Tibial artery (tissue), 4 donors: Measurements from ENCODE around the gene VWF.
"Not testable (repeated sequence)": the region's sequence is repeated elsewhere in the genome, so short reads cannot be mapped to it uniquely, and the experiment has no call there.

ENCODE experiments used
- DNase-seq, 2 donors: peaks; one replicate each; pipeline ENCODE4 v3.0.0-alpha.2; 2019
- H3K27ac ChIP-seq, 2 donors: fragments of 200-600 bp; sonication (generic) in 1 of 2; 1 replicate in 1 of 2; 2 replicates in 1 of 2; pipeline ENCODE4 v1.5.1; 2018 to 2019; ENCODE audit warnings: mild to moderate bottlenecking in 1 of 2
- H3K27me3 ChIP-seq, 2 donors: fragments of 200-600 bp; sonication (generic) in 1 of 2; one replicate each; pipeline versions ENCODE4 v1.5.1 to v1.6.0; 2016 to 2019
- H3K36me3 ChIP-seq, 3 donors: fragments of 200-600 bp; sonication (generic) in 2 of 3; one replicate each; pipeline ENCODE4 v1.5.1; 2016 to 2019; ENCODE audit warnings: mild to moderate bottlenecking in 2 of 3
- H3K4me1 ChIP-seq, 4 donors: fragments of 200-600 bp; sonication (generic) in 2 of 4; 1 replicate in 3 of 4; 2 replicates in 1 of 4; pipeline ENCODE4 v1.5.1; 2016 to 2019
- H3K4me3 ChIP-seq, 2 donors: fragments of 200-600 bp; sonication (generic) in 1 of 2; 1 replicate in 1 of 2; 2 replicates in 1 of 2; pipeline ENCODE4 v1.5.1; 2018 to 2019; ENCODE audit warnings: mild to moderate bottlenecking in 2 of 2
- H3K9me3 ChIP-seq, 3 donors: fragments of 200-600 bp; sonication (generic) in 1 of 3; one replicate each; pipeline ENCODE4 v1.5.1; 2016 to 2019
- CTCF ChIP-seq, 2 experiments: fragments of 200-600 bp in 1 of 2; fragments of 450-650 bp in 1 of 2; IDR thresholded peaks; one replicate each; pipeline ENCODE4 v1.5.1; 2017 to 2019; ENCODE audit warnings: antibody characterized with exemption in 2 of 2, mild to moderate bottlenecking in 1 of 2, moderate library complexity in 1 of 2
- intact Hi-C: fragments of 100-400 bp; cut with DNase I; formaldehyde crosslinking; loops from one replicate; pipeline ENCODE4 v1.15.0; 2023; ENCODE audit warnings: low total_unique reads

The VWF gene

GRCh38 chr12:6146951-6147350 lies 22.5 kb upstream of the VWF start:
- Histone ChIP-seq H3K27ac (no peak overlapping the region), H3K9me3 (no peaks in the 10 kb centered on the region), H3K36me3 (no peaks in the 10 kb centered on the region), H3K27me3 (no peaks in the 10 kb centered on the region), H3K4me1 (no peaks in the 10 kb centered on the region), H3K4me3 (no peak overlapping the region)
- intact Hi-C loops = no loop called here
- no peak for TF ChIP-seq CTCF (IDR thresholded peaks at IDR 0.05)
- no peak for DNase-seq

GRCh38 chr12:6146509-6146908 lies 22.0 kb upstream of the VWF start:
- TF ChIP-seq CTCF (IDR thresholded peaks at IDR 0.05) = no peak
- DNase-seq = no peak
- Histone ChIP-seq H3K27me3 (no peaks in the 10 kb centered on the region), H3K4me3 (no peak overlapping the region), H3K36me3 (no peaks in the 10 kb centered on the region), H3K4me1 (no peaks in the 10 kb centered on the region), H3K9me3 (no peaks in the 10 kb centered on the region), H3K27ac (no peak overlapping the region)
- intact Hi-C loops = no loop called here

- no peak overlapping the region for H3K27ac ChIP-seq
- no peak for TF ChIP-seq CTCF (IDR thresholded peaks at IDR 0.05)
These were observed 21.1 kb upstream of the VWF start for GRCh38 chr12:6145564-6145963.

GRCh38 chr12:6143303-6143675 lies 18.8 kb upstream of the VWF start:
- DNase-seq = no peak
- Histone ChIP-seq H3K27me3 (no peaks in the 10 kb centered on the region), H3K4me3 (no peak overlapping the region), H3K4me1 (no peaks in the 10 kb centered on the region), H3K27ac (no peak overlapping the region), H3K9me3 (no peaks in the 10 kb centered on the region), H3K36me3 (no peaks in the 10 kb centered on the region)
- intact Hi-C loops = no loop called here
- no peak for TF ChIP-seq CTCF (IDR thresholded peaks at IDR 0.05)

More at GRCh38 chr12:6145564-6145963, 21.1 kb upstream of the VWF start:
- no peaks in the 10 kb centered on the region for H3K27me3 ChIP-seq
- no peak overlapping the region for H3K4me3 ChIP-seq
- H3K9me3 ChIP-seq = no peaks in the 10 kb centered on the region
- intact Hi-C loops = no loop called here
- H3K4me1 ChIP-seq = no peaks in the 10 kb centered on the region
- H3K36me3 ChIP-seq = no peaks in the 10 kb centered on the region
- DNase-seq = no peak

GRCh38 chr12:6142368-6143302 lies 18.2 kb upstream of the VWF start:
- DNase-seq, H3K36me3 ChIP-seq, intact Hi-C loops, H3K27ac ChIP-seq, H3K4me1 ChIP-seq, H3K27me3 ChIP-seq, H3K4me3 ChIP-seq, H3K9me3 ChIP-seq: not testable (repeated sequence)

GRCh38 chr12:6141731-6142367 lies 17.4 kb upstream of the VWF start:
- H3K4me3 ChIP-seq, H3K4me1 ChIP-seq, H3K36me3 ChIP-seq, intact Hi-C loops, H3K9me3 ChIP-seq, H3K27me3 ChIP-seq, DNase-seq, H3K27ac ChIP-seq: not testable (repeated sequence)
